Measurements from ENCODE around the gene RHBDD3. TPM values are rescaled to one million over a fixed set of nuclear protein-coding genes. Genes with fewer than 3 reads are reported as not detected.
"Not testable (repeated sequence)": the region's sequence is repeated elsewhere in the genome, so short reads cannot be mapped to it uniquely, and the experiment has no call there.

Gene RHBDD3
- polyA plus RNA-seq, 1 donor: 25.4 TPM

- DNase-seq: no peak
Measured at GRCh38 chr22:29251981-29252911, 15.5 kb downstream of the RHBDD3 start.

- no peak for DNase-seq
Measured at GRCh38 chr22:29251265-29251664, 16.5 kb downstream of the RHBDD3 start.

GRCh38 chr22:29247891-29248290 lies 19.9 kb downstream of the RHBDD3 start:
- DNase-seq: not testable (repeated sequence)

- peak; percentile 59 for DNase-seq
Measured at GRCh38 chr22:29245626-29246385, 22.0 kb downstream of the RHBDD3 start.

DNA sequence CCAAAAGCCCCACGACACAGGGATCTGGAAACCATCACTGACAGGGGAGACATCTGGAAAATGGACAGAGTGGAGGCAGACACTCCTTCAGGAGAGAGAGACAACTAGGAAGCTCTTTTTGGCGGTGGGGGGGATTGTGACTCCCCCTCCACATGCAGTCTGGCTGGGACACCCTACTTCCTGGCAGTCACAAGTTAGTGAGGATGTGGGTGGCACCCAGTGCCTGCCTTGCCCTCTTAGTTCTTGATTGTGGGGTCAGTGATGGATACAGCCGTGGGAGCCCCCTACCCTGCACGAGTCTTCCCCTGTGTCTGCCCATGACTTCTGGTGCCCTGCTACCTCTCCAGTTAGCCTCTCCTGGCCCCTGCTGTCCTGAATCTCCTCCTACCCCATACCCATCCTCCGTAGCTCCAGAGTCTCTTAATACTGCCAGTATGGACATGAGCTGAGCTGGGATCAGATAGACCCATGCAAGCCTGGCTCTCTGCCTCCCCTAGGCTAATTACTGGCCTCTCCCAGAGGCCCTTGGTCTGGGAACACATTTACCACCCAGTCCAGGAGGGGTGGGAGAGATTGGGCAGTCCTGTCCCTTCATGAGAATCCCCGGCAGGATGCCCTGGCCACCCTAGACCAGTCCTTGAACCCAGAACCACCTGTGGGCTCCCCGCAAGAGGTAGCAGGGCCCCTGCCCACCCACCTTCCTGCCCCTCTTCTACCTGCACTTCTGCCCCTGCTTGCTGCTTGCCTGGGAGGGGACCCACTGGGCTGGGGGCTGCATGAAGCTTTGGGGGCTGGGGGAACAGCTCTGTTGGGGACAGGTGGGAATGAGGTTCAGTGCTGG lies 22.8 kb downstream of the RHBDD3 start:
- DNase-seq: no peak

DNA sequence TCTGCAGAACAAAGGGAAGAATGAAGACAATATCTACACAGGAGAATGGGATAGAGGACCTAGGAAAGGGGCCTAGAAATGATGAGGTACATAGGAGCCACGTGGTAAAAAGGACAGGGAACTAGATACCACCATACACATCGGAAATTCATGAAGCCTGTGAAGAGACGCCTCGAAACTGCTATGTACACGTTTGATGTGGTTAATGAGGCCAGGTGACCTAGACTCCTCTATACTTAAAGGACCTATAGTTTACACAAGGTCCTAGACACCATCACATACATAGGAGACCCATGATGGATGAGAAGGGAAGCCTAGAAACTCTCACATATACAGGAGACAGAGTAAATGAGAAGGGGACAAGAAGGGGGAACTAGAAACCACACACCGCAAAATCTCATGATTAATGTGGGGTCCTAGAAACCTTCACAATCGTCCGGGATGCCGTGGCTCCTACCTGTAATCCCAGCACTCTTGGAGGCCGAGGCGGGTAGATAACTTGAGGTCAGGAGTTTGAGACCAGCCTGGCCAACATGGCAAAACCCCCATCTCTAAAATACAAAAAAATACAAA lies 23.8 kb downstream of the RHBDD3 start:
- DNase-seq: no peak

- DNase-seq: not testable (repeated sequence)
Measured at GRCh38 chr22:29240481-29240880, 27.3 kb downstream of the RHBDD3 start.

- DNase-seq: no peak
Measured at GRCh38 chr22:29233277-29233877, 34.4 kb downstream of the RHBDD3 start.

GRCh38 chr22:29231971-29232959 lies 35.5 kb downstream of the RHBDD3 start:
- DNase-seq: no peak

DNA sequence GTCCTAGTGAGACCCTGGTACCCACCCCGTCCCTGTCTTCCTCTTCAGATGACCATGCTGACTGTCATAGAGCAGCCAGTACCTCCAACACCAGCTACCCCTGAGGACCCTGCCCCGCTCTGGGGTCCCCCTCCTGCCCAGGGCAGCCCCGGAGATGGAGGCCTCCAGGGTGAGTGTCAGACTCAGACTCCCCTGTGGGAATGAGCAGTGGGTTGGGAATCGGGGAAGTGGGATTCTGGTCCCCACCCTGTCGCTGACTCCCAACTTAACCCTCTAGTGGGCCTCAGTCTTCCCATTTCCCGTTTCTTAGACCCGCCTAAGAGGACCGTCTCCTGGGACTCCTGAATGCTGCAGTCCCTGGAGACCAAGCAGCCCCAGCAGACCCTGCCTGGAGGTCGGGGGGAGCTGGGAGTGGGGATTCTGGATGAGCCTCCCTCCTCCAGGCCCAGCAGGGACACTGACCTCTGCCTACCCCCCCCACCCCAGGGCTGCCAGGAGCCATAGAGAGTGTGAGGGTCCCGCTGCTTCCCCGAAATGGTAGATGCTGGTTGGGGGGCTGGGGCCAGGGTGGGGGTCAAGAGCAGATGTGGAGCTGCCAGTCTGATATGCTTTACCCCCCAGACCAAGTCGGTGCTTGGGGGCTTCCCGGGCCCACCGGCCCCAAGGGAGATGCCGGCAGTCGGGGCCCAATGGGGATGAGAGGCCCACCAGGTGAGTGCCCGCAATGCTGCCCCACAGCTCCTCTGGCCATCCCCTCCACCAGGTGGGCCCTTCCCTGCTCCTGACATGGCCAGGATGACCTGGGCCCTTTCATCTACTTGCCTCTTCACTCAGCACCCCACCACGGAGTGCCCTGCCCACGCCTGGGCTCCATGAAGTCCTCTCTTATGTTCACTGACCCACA lies 36.6 kb downstream of the RHBDD3 start:
- no peak for DNase-seq

DNA sequence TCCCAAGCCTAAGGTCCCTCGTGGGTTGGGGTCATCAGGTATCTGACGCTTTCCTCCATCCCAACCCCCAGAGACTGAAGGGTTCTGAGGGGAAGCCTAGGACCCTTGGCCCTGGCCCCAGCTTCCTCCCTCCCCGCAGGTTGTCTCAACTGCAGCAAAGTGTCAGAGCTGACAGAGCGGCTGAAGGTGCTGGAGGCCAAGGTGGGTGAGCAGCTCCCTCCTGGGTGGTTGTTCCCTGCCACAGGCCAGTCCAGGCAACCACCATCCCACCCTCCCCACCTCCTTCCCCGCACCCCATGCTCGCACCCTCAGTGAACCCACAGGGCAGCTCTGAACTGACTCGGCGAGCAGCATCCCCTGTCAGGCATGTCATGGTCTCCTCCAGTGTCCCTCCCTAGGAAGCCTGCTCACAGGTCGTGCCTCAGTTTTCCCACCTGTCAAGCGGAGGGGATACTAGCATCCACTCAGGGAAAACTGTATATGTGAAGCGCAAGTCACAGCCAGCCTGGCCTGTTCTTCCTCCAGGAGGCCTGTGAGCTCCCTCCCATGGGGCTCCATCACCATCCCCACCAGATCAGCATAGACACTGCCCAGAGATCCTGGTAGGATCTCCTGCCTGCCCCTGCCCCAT lies 41.3 kb downstream of the RHBDD3 start:
- no peak for DNase-seq

DNA sequence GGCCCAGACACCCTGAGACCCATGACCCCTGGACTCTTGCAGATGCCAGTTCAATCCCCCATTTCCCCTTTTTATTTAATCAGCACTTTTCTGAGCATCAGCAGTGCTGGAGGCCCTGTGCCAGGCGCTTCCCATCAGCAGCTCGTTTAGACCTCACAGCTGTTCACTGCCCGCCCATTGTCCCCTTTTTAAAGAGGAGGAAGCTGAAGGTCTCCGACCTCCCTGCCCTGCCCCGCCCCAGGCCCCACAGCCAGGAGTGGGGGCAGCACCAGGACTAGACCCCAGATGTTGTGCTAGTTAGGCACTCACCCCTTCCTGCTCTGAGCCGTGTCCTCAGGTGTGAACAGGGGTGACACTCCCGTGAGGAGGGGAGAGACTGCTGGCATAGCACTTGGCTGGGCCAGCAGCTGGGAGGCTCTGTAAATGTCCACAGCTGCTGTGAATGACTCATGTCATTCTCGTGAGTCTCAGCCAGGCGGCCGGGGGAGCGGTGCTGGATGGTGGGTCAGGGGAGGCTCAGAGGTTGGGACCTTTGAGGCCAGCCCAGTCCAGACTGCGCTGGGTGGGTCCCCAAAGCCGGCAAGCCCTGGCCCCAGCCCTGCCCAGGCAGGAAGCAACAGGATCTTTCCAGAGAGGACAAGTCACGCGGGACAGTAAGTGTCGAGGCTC lies 42.2 kb downstream of the RHBDD3 start:
- DNase-seq: no peak

GRCh38 chr22:29224859-29225410 lies 42.8 kb downstream of the RHBDD3 start:
- no peak for DNase-seq

DNA sequence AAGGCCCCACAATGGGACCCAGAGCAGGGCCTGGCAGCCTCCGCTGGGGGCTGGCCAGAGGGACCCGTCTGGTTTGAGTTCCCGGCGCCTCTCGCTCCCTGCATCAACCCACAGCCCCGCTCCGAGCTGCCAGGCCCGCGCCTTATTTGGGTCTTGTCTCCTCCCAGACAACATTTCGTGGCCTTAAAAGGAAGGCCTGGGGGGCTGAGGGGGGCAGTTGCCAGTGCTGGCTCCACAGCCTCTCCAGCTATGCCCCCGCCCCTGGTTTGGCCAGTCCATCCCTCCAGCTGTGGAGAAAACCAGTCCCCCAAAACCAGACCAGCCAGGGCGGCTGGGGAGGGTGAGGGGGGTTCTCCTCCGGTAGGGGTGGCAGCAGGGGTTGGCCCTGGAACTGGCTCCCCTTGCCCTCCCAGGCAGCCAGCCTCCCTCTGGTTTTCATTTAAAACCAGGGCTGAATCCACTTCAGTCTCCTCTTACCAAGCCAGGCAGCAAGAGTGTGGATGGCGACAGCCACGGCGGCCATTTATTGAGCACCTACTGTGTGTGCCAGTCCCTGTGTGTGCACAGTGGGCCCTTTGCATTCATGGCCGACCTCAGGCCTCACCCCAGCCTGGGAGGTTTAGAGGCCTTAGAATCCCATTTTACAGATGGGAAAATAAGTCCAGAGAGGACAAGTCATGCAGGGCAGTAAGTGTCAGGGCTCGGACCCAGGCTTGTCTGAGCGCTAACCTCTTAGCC lies 43.5 kb downstream of the RHBDD3 start:
- DNase-seq: no peak

GRCh38 chr22:29219881-29220670 lies 47.7 kb downstream of the RHBDD3 start:
- no peak for DNase-seq

DNA sequence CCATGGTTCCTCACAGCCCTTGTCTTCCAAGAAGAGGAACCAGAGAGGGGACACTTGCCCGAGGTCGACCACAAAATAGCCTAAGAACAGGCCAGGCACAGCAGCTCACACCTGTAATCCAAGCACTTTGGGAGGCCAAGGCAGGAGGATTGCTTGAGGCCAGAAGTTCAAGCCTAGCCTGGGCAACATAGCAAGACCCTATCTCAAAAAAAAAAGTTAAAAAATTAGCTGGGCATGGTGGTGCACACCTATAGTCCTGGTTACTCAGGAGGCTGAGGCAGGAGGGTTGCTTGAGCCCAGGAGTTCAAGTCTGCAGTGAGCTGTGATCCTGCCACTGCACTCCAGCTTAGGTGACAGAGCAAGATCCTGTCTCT lies 48.4 kb downstream of the RHBDD3 start:
- DNase-seq: not testable (repeated sequence)

Data from left kidney (tissue), 2 donors.